ENCODE data around the gene CRK.

GRCh38 chr17:1484060-1484535, 28.1 kb upstream of the CRK start:
- TF ChIP-seq LEF1 (IDR thresholded peaks at IDR 0.05; ENCODE audit: borderline replicate concordance) (no peak), ARNT (IDR thresholded peaks at IDR 0.05) (no peak), SP1 (IDR thresholded peaks at IDR 0.05) (no peak), FOXM1 (IDR thresholded peaks at IDR 0.05; ENCODE audit: borderline replicate concordance) (no peak), BHLHE40 (IDR thresholded peaks at IDR 0.05; ENCODE audit: borderline replicate concordance) (no peak), SUZ12 (IDR thresholded peaks at IDR 0.05) (no peak), ZNF384 (IDR thresholded peaks at IDR 0.05) (no peak), TARDBP (IDR thresholded peaks at IDR 0.05) (no peak), HDGF (IDR thresholded peaks at IDR 0.05; ENCODE audit: borderline replicate concordance) (no peak), ELF4 (IDR thresholded peaks at IDR 0.05) (no peak), PKNOX1 (IDR thresholded peaks at IDR 0.05) (no peak), L3MBTL2 (conservative IDR thresholded peaks at IDR 0.05) (no peak), FOXK2 (IDR thresholded peaks at IDR 0.05) (no peak)

Data from HEK293T (cell line).